Measurements from ENCODE around the gene C1orf52. TPM values are rescaled to one million over a fixed set of nuclear protein-coding genes. Genes with fewer than 3 reads are reported as not detected.

Gene C1orf52
- total and polyA plus RNA-seq, 2 of the 13 experiments (the other 11 are each of a cell fraction or from before 2014, with no cell fraction given), result 19.4 to 27.4 TPM

- TF ChIP-seq FOXP4 (CRISPR knock-in tag; IDR thresholded peaks at IDR 0.05) (no peak), RFX3 (CRISPR knock-in tag; IDR thresholded peaks at IDR 0.05) (no peak), SMARCE1 (IDR thresholded peaks at IDR 0.05; ENCODE audit: borderline replicate concordance) (no peak), GTF2F1 (IDR thresholded peaks at IDR 0.05; ENCODE audit: low read length) (no peak), PRDM4 (CRISPR knock-in tag; IDR thresholded peaks at IDR 0.05; ENCODE audit: borderline replicate concordance) (no peak)
Observed at GRCh38 chr1:85225624-85226380, 33.7 kb downstream of the C1orf52 start (continued).

- Histone ChIP-seq H3K79me2 (ENCODE audit: insufficient read depth, low read length) (no peaks in the 10 kb centered on the region), H3K9me3 (ENCODE audit: low read length) (no peaks in the 10 kb centered on the region), H3K36me3 (replicated peaks in 1 of 2; ENCODE audit: control insufficient read depth in 1 of 2, insufficient read depth in 2 of 2, low read length in 2 of 2) (no peaks in the 10 kb centered on the region), H2AFZ (ENCODE audit: low read length) (no peak overlapping the region), H3K4me3 (replicated peaks in 1 of 3; ENCODE audit: insufficient read depth in 1 of 3, low read depth in 2 of 3, low read length in 3 of 3) (no peak overlapping the region), H3K27me3 (ENCODE audit: control insufficient read depth in 1 of 2, insufficient read depth in 2 of 2, low read length in 2 of 2) (no peaks in the 10 kb centered on the region), H3K4me2 (ENCODE audit: low read depth, low read length) (no peak overlapping the region), H3K9ac (ENCODE audit: insufficient read depth, low read depth, low read length) (no peak overlapping the region), H3K4me1 (ENCODE audit: insufficient read depth, low read length) (peaks cover 16% of the 10 kb centered on the region), H3K27ac (ENCODE audit: extremely low read length, insufficient read depth, low read length) (no peak overlapping the region), H4K20me1 (ENCODE audit: insufficient read depth, low read length) (no peaks in the 10 kb centered on the region)
- no peak for TF ChIP-seq KAT2B (IDR thresholded peaks at IDR 0.05; ENCODE audit: borderline replicate concordance, low read depth, low read length)
- TF ChIP-seq MXD1 (CRISPR knock-in tag; IDR thresholded peaks at IDR 0.05), result no peak
- TF ChIP-seq STAT6 (CRISPR knock-in tag; IDR thresholded peaks at IDR 0.05; ENCODE audit: borderline replicate concordance), result no peak
- TF ChIP-seq ZNF331 (CRISPR knock-in tag; IDR thresholded peaks at IDR 0.05), result no peak
- TF ChIP-seq SUZ12 (IDR thresholded peaks at IDR 0.05; ENCODE audit: low read depth, low read length), result no peak
- TF ChIP-seq ZBTB3 (CRISPR knock-in tag; IDR thresholded peaks at IDR 0.05; ENCODE audit: borderline replicate concordance, low read depth), result no peak
- 5% methylated on average over 3 of the region's 3 CpGs for WGBS (ENCODE audit: low lambda C conversion rate)
- DNase-seq (ENCODE audit: low spot score), result no peak
- ChIA-PET POLR2A (no interaction called here), CTCF (ENCODE audit: low intra/inter-chr PET ratio, low total read pairs) (no interaction called here)
- no TSS peak for BruUV-seq (replicated peaks)
- no peak for FAIRE-seq
- ATAC-seq, result peak; percentile 69
- intact Hi-C loops (cut with micrococcal nuclease; ENCODE audit: unreplicated experiment), result no loop called here
- in situ Hi-C loops (cut with HindIII; ENCODE audit: extremely low pct_ligation_motif_present, low pct_unique_long_range_greater_than_20kb), result no loop called here
Observed at GRCh38 chr1:85224734-85225623, 34.5 kb downstream of the C1orf52 start.

Data from HepG2 (cell line).